BLaER1 treated with 17β-estradiol and CSF1 and Interleukin-3, amounts not matched to agents 10 nM and 100 nM (cell line): ENCODE results near the gene AVL9.

Experiments used
- H3K27ac ChIP-seq, 11 experiments: shearing (Covaris generic); formaldehyde crosslinking; 2 replicates each; pipeline ENCODE4 v1.8.1; 2022
- H3K27me3 ChIP-seq, 11 experiments: shearing (Covaris generic); formaldehyde crosslinking; 2 replicates each; pipeline ENCODE4 v1.8.1; 2022
- H3K36me3 ChIP-seq, 11 experiments: shearing (Covaris generic); formaldehyde crosslinking; 2 replicates each; pipeline ENCODE4 v1.8.1; 2022
- H3K4me1 ChIP-seq, 10 experiments: shearing (Covaris generic); formaldehyde crosslinking; 2 replicates each; pipeline ENCODE4 v1.8.1; 2022
- H3K4me2 ChIP-seq, 11 experiments: shearing (Covaris generic); formaldehyde crosslinking; 2 replicates each; pipeline ENCODE4 v1.8.1; 2022
- H3K4me3 ChIP-seq, 10 experiments: shearing (Covaris generic); formaldehyde crosslinking; 2 replicates each; pipeline ENCODE4 v1.8.1; 2022
- H3K9ac ChIP-seq, 11 experiments: shearing (Covaris generic); formaldehyde crosslinking; 2 replicates each; pipeline ENCODE4 v1.8.1; 2022
- H3K9me3 ChIP-seq, 11 experiments: shearing (Covaris generic); formaldehyde crosslinking; replicated peaks in 1 of 11; 2 replicates each; pipeline ENCODE4 v1.8.1; 2022
- H4K20me1 ChIP-seq, 11 experiments: shearing (Covaris generic); formaldehyde crosslinking; 2 replicates each; pipeline ENCODE4 v1.8.1; 2022
- Cebpa-rat ChIP-seq, 11 experiments: shearing (Covaris generic); IDR thresholded peaks; 2 replicates each; pipeline ENCODE4 v1.8.1; 2022

Gene AVL9

DNA sequence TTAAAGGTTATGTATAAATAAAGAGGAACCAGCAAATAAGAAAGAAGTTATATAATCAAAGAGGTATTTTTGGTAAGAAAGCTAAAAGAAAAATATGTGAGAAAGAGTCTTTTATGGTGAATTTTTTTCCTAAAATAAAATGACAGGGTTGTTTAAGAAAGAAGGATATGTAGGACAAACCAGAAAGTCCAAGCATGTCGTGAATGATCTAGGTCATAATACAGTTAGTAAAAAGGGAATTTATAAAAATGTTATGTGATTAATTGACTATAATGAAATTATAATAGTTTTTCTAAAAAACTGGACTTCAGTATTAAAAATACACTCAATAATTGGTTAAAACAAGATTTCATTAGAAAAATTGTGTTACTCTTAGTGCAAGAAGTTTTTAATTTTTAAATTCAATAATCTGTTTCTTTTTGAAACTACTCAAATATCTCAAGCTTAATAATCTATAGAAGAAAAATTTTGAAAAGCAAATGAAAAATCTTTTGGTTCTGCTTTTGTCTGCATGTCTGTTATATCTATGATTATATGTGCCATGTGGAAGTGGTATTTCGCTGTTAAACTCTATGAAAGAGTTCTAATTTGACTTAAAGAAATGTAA lies 23.3 kb downstream of the AVL9 start:
- no peaks in the 10 kb centered on the region for H3K27me3 ChIP-seq
- peak overlapping the region in 2 of 10 experiments; percentile 19 to 23; a peak in 2 of 20 replicates for H3K4me3 ChIP-seq
- H3K36me3 ChIP-seq = peaks cover 72 to 96% (median 87%) of the 10 kb centered on the region in 11 experiments
- H4K20me1 ChIP-seq = peaks cover 0 to 47% (median 4%) of the 10 kb centered on the region in 11 experiments; a peak in 8 of 22 replicates
- no peak overlapping the region for H3K4me2 ChIP-seq
- no peak overlapping the region for H3K9ac ChIP-seq
- H3K27ac ChIP-seq = no peak overlapping the region
- H3K4me1 ChIP-seq = peaks cover 0 to 31% (median 2%) of the 10 kb centered on the region in 10 experiments; a peak in 8 of 20 replicates
- TF ChIP-seq Cebpa-rat (IDR thresholded peaks at IDR 0.05) = no peak
- H3K9me3 ChIP-seq = peaks cover 72 to 100% (median 98%) of the 10 kb centered on the region in 11 experiments

DNA sequence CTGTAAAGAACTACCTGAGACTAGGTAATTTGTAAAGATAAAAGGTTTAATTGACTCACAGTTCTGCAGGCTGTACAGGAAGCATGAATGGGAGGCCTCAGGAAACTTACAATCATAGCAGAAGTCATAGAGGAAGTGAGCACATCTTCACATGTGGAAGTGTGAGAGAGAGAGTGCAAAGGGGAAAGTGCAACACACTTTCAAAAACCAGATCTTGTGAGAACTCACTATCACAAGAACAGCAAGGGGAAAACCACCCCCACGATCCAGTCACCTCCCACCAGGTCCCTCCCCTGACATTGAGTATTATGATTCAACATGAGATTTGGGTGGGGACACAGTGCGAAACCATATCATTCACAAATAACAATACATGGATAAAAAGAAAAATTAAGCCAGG lies 24.5 kb downstream of the AVL9 start:
- Histone ChIP-seq H3K4me2 (no peak overlapping the region), H3K9me3 (peaks cover 68 to 99% (median 96%) of the 10 kb centered on the region in 11 experiments), H3K4me1 (peaks cover 0 to 21% (median 2%) of the 10 kb centered on the region in 10 experiments; a peak in 8 of 20 replicates), H4K20me1 (peaks cover 0 to 45% (median 4%) of the 10 kb centered on the region in 11 experiments; a peak in 8 of 22 replicates), H3K9ac (no peak overlapping the region), H3K27ac (no peak overlapping the region), H3K27me3 (no peaks in the 10 kb centered on the region), H3K36me3 (peaks cover 71 to 96% (median 85%) of the 10 kb centered on the region in 11 experiments), H3K4me3 (peak overlapping the region in 3 of 10 experiments; percentile 8 to 26 (median 13); a peak in 4 of 20 replicates)
- TF ChIP-seq Cebpa-rat (IDR thresholded peaks at IDR 0.05) = no peak

DNA sequence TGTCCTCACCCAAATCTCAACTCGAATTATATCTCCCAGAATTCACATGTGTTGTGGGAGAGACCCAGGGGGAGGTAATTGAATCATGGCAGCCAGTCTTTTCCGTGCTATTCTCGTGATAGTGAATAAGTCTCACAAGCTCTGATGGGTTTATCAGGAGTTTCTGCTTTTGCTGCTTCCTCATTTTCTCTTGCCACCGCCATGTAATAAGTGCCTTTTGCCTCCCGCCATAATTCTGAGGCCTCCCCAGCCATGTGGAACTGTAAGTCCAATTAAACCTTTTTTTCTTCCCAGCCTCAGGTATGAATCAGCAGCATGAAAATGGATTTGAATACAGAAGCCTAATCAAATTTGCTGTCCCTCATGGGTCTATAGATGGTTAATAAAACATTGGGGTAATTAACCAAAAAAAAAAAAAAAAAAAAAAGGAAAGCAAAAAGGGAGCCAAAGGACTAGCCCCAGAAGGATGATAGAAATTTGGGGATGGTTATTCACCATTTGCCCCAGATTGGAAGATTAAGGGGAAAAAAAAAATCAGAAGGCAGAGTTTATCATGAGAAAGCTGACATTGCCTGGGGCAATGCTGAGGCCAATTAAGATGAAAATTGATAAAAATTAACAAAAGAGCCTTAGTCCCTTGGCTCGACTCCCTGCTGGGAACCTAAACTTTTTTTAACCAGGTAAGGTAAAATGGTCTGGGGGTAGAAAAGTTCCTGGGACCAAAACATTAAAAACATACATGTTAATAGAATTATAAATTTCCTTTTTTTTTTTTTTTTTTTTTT lies 27.6 kb downstream of the AVL9 start:
- Histone ChIP-seq H3K9ac (no peak overlapping the region), H3K4me3 (0 out of 20 replicates have a peak overlapping the region, but pooled peaks of 1 of the 10 experiments have one; percentile 24), H3K4me1 (no peaks in the 10 kb centered on the region), H4K20me1 (peaks cover 0 to 51% (median 8%) of the 10 kb centered on the region in 11 experiments; a peak in 11 of 22 replicates), H3K36me3 (peaks cover 59 to 94% (median 76%) of the 10 kb centered on the region in 11 experiments), H3K27me3 (no peaks in the 10 kb centered on the region), H3K9me3 (peaks cover 50 to 91% (median 79%) of the 10 kb centered on the region in 11 experiments), H3K4me2 (no peak overlapping the region), H3K27ac (no peak overlapping the region)
- TF ChIP-seq Cebpa-rat (IDR thresholded peaks at IDR 0.05) = no peak

DNA sequence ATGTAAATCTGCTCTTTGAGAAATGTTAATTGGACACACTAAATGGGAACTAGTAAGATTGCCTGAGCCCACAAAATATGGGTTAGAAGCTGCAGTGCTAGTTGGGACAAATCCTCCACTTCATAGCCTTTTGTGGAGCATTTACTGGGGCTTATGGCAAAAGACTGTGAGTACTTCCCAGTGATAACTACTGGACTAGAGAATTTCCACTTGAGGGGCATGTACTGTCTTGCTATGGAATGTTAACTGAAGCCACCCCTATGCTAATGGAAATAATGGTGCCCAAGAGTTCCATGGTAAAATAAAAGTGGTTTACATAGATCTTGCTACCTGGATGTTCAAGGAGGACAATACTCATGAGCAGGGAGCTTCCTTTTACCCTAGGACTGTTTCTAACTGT lies 29.3 kb downstream of the AVL9 start:
- Histone ChIP-seq H3K27ac (no peak overlapping the region), H3K36me3 (peaks cover 58 to 94% (median 66%) of the 10 kb centered on the region in 11 experiments), H3K27me3 (no peaks in the 10 kb centered on the region), H3K4me2 (no peak overlapping the region), H3K9me3 (peaks cover 36 to 76% (median 64%) of the 10 kb centered on the region in 11 experiments), H4K20me1 (peaks cover 0 to 68% (median 11%) of the 10 kb centered on the region in 11 experiments; a peak in 12 of 22 replicates), H3K4me1 (no peaks in the 10 kb centered on the region), H3K9ac (no peak overlapping the region), H3K4me3 (no peak overlapping the region)
- no peak for TF ChIP-seq Cebpa-rat (IDR thresholded peaks at IDR 0.05)

DNA sequence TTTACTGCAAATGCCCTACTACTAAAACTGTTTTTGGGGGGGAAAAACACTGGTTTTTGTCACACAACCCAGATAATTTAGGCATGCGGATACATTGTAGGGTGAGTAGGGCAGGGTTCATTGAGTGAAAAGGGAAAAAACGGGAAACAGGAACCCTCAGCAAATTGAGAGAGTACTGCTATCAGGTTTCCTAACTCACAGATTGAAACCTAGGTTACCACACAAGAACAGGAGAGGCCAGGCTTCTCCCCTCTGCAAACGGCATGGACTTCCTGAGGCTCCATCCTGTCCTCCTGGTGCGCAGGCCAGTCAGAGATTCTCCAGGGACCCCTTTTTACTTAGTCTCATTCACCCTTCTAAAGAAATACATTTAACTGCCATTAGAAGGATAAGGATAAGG lies 30.6 kb downstream of the AVL9 start:
- Histone ChIP-seq H3K27ac (no peak overlapping the region), H3K9ac (no peak overlapping the region), H3K36me3 (peaks cover 49 to 86% (median 58%) of the 10 kb centered on the region in 11 experiments), H3K27me3 (no peaks in the 10 kb centered on the region), H3K4me3 (no peak overlapping the region), H4K20me1 (peaks cover 0 to 80% (median 12%) of the 10 kb centered on the region in 11 experiments; a peak in 12 of 22 replicates), H3K4me2 (no peak overlapping the region), H3K9me3 (peaks cover 24 to 68% (median 55%) of the 10 kb centered on the region in 11 experiments), H3K4me1 (no peaks in the 10 kb centered on the region)
- TF ChIP-seq Cebpa-rat (IDR thresholded peaks at IDR 0.05) = no peak

DNA sequence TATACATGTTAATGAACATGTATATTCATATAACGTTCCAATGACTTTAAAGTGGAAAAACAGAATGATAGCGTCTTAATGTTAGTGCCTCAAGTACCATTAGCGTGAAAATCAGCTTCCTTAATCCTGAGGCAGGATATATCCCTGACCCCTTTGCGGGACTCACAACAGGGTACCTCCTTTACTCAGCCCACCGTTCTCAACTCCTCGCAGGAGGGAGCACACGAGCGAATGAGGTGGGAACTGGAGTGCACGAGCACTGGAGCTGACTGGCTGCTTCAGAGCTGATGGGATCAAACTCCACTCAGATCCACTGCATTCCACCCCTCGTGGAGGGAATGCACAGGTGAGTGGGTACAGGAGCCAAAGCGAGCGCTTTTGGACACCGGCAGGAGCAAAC lies 36.1 kb downstream of the AVL9 start:
- Histone ChIP-seq H3K9ac (no peak overlapping the region), H4K20me1 (peaks cover 0 to 100% (median 33%) of the 10 kb centered on the region in 11 experiments; a peak in 13 of 22 replicates), H3K4me2 (no peak overlapping the region), H3K27me3 (no peaks in the 10 kb centered on the region), H3K4me1 (peaks cover 0 to 17% (median 0%) of the 10 kb centered on the region in 10 experiments; a peak in 4 of 20 replicates), H3K27ac (no peak overlapping the region), H3K9me3 (peaks cover 0 to 31% (median 18%) of the 10 kb centered on the region in 11 experiments; a peak in 16 of 22 replicates), H3K4me3 (no peak overlapping the region), H3K36me3 (peaks cover 24 to 73% (median 43%) of the 10 kb centered on the region in 11 experiments)
- TF ChIP-seq Cebpa-rat (IDR thresholded peaks at IDR 0.05) = no peak

DNA sequence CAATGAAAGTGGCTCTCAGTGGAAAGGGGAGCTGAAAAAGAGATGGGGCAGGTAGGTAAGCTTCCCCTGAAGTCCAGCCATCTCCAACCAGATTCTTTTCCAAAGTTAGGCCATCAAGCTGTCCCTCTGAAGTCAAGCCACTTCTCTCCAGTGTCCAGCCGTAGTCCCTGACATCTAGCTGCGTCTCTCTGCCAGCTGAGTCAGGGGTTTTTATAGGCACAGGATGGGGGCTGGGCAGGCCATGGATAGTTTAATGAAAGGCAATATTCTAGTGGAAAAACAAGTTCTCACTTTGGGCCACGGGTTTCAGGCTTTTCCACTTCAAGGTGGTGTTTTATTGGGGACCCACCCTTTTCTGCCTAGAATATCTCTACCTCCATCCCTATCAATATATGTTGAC lies 36.8 kb downstream of the AVL9 start:
- Histone ChIP-seq H3K27ac (no peak overlapping the region), H3K9ac (no peak overlapping the region), H3K4me3 (no peak overlapping the region), H3K9me3 (peaks cover 0 to 25% (median 17%) of the 10 kb centered on the region in 11 experiments; a peak in 16 of 22 replicates), H3K4me1 (peaks cover 0 to 17% (median 0%) of the 10 kb centered on the region in 10 experiments; a peak in 4 of 20 replicates), H3K4me2 (no peak overlapping the region), H3K36me3 (peaks cover 20 to 73% (median 44%) of the 10 kb centered on the region in 11 experiments), H3K27me3 (no peaks in the 10 kb centered on the region), H4K20me1 (peaks cover 0 to 100% (median 30%) of the 10 kb centered on the region in 11 experiments; a peak in 14 of 22 replicates)
- TF ChIP-seq Cebpa-rat (IDR thresholded peaks at IDR 0.05) = no peak

DNA sequence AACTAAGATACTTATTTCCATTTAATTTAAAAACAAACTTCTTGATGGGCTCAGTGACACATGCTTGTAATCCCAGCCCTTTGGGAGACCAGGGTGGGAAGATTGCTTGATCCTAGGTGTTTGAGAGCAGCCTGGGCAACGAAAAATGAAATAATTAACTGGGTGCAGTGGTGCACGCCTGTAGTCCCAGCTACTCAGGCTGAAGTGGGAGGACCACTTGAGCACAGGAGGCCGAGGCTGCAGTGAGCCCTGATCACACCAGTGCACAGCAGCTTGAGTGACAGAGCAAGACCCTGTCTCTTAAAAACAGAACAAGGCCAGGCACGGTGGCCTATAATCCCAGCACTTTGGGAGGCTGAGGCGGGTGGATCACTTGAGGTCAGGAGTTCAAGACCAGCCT lies 37.4 kb downstream of the AVL9 start:
- Histone ChIP-seq H3K4me1 (peaks cover 0 to 17% (median 0%) of the 10 kb centered on the region in 10 experiments; a peak in 4 of 20 replicates), H3K36me3 (peaks cover 19 to 71% (median 44%) of the 10 kb centered on the region in 11 experiments)

More for the DNA sequence above, 37.4 kb downstream of the AVL9 start:
- Histone ChIP-seq H3K27me3 (no peaks in the 10 kb centered on the region), H3K9me3 (peaks cover 0 to 23% (median 17%) of the 10 kb centered on the region in 11 experiments; a peak in 16 of 22 replicates), H3K4me2 (no peak overlapping the region), H3K4me3 (no peak overlapping the region), H3K27ac (no peak overlapping the region), H4K20me1 (peaks cover 0 to 100% (median 30%) of the 10 kb centered on the region in 11 experiments; a peak in 14 of 22 replicates), H3K9ac (no peak overlapping the region)
- TF ChIP-seq Cebpa-rat (IDR thresholded peaks at IDR 0.05) = no peak
